Mucosa of descending colon (tissue), 3 donors: ENCODE data around the gene C1orf21. TPM values are rescaled to one million over a fixed set of nuclear protein-coding genes. Genes with fewer than 3 reads are reported as not detected.
"Not testable (repeated sequence)": the region's sequence is repeated elsewhere in the genome, so short reads cannot be mapped to it uniquely, and the experiment has no call there.

Experiments
- ATAC-seq: fragments of 200-7000 bp; cut with Tn5 transposase; one replicate; pipeline ENCODE4 v1.9.1; 2020; ENCODE audit warnings: mild to moderate bottlenecking, moderate library complexity
- DNase-seq, 3 donors: peaks; one replicate each; pipeline ENCODE4 v3.0.0-alpha.2; 2020
- H3K36me3 ChIP-seq: fragments of 200-600 bp; one replicate; pipeline ENCODE4 v1.8.0; 2021; ENCODE audit warnings: low read depth, mild to moderate bottlenecking
- H3K4me1 ChIP-seq: fragments of 200-600 bp; one replicate; pipeline ENCODE4 v1.8.0; 2021; ENCODE audit warnings: low read depth, mild to moderate bottlenecking
- H3K4me3 ChIP-seq: fragments of 200-600 bp; one replicate; pipeline ENCODE4 v1.8.0; 2021; ENCODE audit warnings: mild to moderate bottlenecking
- H3K9me3 ChIP-seq: fragments of 200-600 bp; one replicate; pipeline ENCODE4 v1.8.0; 2021; ENCODE audit warnings: mild to moderate bottlenecking
- CTCF ChIP-seq: fragments of 200-600 bp; IDR thresholded peaks from one replicate; pipeline ENCODE4 v1.8.0; 2022; ENCODE audit warnings: antibody characterized with exemption, mild to moderate bottlenecking
- intact Hi-C, 2 donors: fragments of 100-400 bp; cut with DNase I in 1 of 2; cut with micrococcal nuclease in 1 of 2; formaldehyde crosslinking; loops; one replicate each; pipeline versions ENCODE4 v1.11.0 to v1.11.1; 2022; cut with DNase I, micrococcal nuclease
- long read RNA-seq, 2 donors: library from polyadenylated mRNA; unstranded; transcript quantifications; one replicate each; pipeline ENCODE4 v2.0.0, GENCODE V29; 2019 to 2021
- total RNA-seq, 3 donors: library from RNA; stranded (reverse); fragmentation: NEBNext Ultra II Directional in 2 of 3; extraction: Animal tissue kit (Norgen Biotek cat#: 25700) in 2 of 3; gene quantifications; one replicate each; pipeline versions ENCODE4 v1.2.1 to v1.2.4, GENCODE V29; 2021 to 2023
- donor health status: DM: no; HTN: no; CAD: no; lungs with moderate emphysema.
- donor health status: DM: no; HTN: no; CAD: no.
- donor health status: DM: no; HTN: yes; CAD: no.

Gene C1orf21
- total RNA-seq = 100 to 1,000 TPM in 1 of 3 donors, 10 to 100 TPM in 2; 70.9 to 109 (median 96.8) TPM
- long read RNA-seq, donor 1, full-length matches to known transcripts = 109 of 124 reads
- long read RNA-seq, donor 1, partial matches to known transcripts = 5 of 124 reads
- long read RNA-seq, donor 1, other reads (novel, unspliced or antisense) = 10 of 124 reads
- long read RNA-seq, donor 2, full-length matches to known transcripts = 60 of 70 reads
- long read RNA-seq, donor 2, partial matches to known transcripts = 8 of 70 reads
- long read RNA-seq, donor 2, other reads (novel, unspliced or antisense) = 2 of 70 reads

- Histone ChIP-seq H3K36me3 (no peaks in the 10 kb centered on the region), H3K4me3 (peak within 1 kb of the TSS; percentile 82), H3K4me1 (peaks cover 11% of the 10 kb centered on the region), H3K9me3 (no peaks in the 10 kb centered on the region)
- ATAC-seq (peak; percentile 97), DNase-seq (peak; percentile 91 to 93 (median 91))
- intact Hi-C loops = no loop called here
- no peak for TF ChIP-seq CTCF
Observed at GRCh38 chr1:184386312-184387068, at the start of gene C1orf21. Gene C1orf21 (plus strand): TSS chr1:184387029. CDS start chr1:184477510, 90,481 bp downstream.

GRCh38 chr1:184337865-184338264 is 49.0 kb upstream of the C1orf21 start:
- H3K9me3 ChIP-seq, H3K36me3 ChIP-seq, DNase-seq, H3K4me1 ChIP-seq, intact Hi-C loops, ATAC-seq, H3K4me3 ChIP-seq: not testable (repeated sequence)

DNA sequence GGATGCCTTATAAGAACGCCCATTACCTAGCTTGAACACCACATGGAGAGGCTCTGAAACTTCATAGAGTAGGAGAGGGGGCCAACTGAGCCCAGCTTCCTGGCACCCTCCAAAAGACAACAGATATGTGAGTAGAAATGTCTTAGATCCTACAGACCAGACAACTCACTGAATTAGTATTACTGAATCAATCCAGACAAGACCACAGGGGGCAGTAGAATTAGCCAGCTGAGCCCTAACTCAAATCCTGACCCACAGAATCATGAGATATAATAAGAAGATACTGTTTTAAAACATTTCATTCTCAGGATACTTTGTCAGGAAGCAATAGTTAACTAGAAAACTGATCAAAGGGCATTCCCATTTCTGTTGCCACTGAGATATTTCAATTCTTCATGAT is 45.8 kb upstream of the C1orf21 start:
- Histone ChIP-seq H3K4me3 (no peak overlapping the region), H3K36me3 (no peaks in the 10 kb centered on the region), H3K4me1 (no peaks in the 10 kb centered on the region), H3K9me3 (no peaks in the 10 kb centered on the region)
- intact Hi-C loops = no loop called here
- DNase-seq (no peak), ATAC-seq (no peak)
- no peak for TF ChIP-seq CTCF

DNA sequence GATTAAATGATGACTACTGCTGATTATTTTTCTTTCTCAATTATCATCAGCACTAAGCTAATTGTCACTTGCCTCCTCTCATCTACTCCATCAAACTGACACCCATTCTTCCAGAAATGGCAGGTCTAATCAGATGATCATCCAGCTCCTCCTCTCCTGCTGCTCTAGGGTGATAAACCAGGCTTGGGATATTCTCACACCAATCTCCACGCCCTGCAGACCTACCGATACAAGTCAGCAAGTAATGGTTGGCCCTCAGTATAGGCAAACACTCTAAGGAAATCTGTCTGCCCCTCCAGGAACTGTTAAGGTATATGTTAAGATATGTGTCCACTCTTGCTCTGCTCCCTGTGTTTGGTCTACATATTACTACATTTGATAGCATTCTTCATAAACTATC is 36.3 kb upstream of the C1orf21 start:
- H3K9me3 ChIP-seq = no peaks in the 10 kb centered on the region
- ATAC-seq (no peak), DNase-seq (no peak)
- H3K36me3 ChIP-seq = no peaks in the 10 kb centered on the region
- H3K4me1 ChIP-seq = no peaks in the 10 kb centered on the region
- intact Hi-C loops = no loop called here
- no peak overlapping the region for H3K4me3 ChIP-seq
- TF ChIP-seq CTCF = no peak

GRCh38 chr1:184351416-184351975 is 35.3 kb upstream of the C1orf21 start:
- intact Hi-C loops = no loop called here
- no peak for TF ChIP-seq CTCF
- Histone ChIP-seq H3K4me3 (no peak overlapping the region), H3K9me3 (no peaks in the 10 kb centered on the region), H3K36me3 (no peaks in the 10 kb centered on the region), H3K4me1 (no peaks in the 10 kb centered on the region)
- no peak for DNase-seq
- no peak for ATAC-seq

- no peak for TF ChIP-seq CTCF
- Histone ChIP-seq H3K4me3 (no peak overlapping the region), H3K9me3 (no peaks in the 10 kb centered on the region), H3K36me3 (no peaks in the 10 kb centered on the region), H3K4me1 (no peaks in the 10 kb centered on the region)
- DNase-seq = no peak
- no peak for ATAC-seq
- intact Hi-C loops = no loop called here
Observed at GRCh38 chr1:184352776-184353175, 34.1 kb upstream of the C1orf21 start.
